ENCODE results near the gene TAS2R40.

Gene TAS2R40

GRCh38 chr7:143240291-143241168 is 18.7 kb downstream of the TAS2R40 start:
- Histone ChIP-seq H3K27me3 (ENCODE audit: control insufficient read depth, insufficient read depth, low read length) (peaks cover 16% of the 10 kb centered on the region), H3K9me3 (ENCODE audit: control insufficient read depth, insufficient read depth, low read length) (no peaks in the 10 kb centered on the region), H3K36me3 (ENCODE audit: control insufficient read depth, insufficient read depth, low read length) (no peaks in the 10 kb centered on the region), H3K4me1 (ENCODE audit: control insufficient read depth, insufficient read depth, low read length) (peaks cover 2% of the 10 kb centered on the region), H3K9ac (ENCODE audit: low read depth, low read length) (no peak overlapping the region), H3K4me3 (ENCODE audit: low read depth, low read length) (no peak overlapping the region)

GRCh38 chr7:143242306-143242705 is 20.5 kb downstream of the TAS2R40 start:
- Histone ChIP-seq H3K4me1 (ENCODE audit: control insufficient read depth, insufficient read depth, low read length) (peaks cover 2% of the 10 kb centered on the region), H3K9me3 (ENCODE audit: control insufficient read depth, insufficient read depth, low read length) (no peaks in the 10 kb centered on the region), H3K36me3 (ENCODE audit: control insufficient read depth, insufficient read depth, low read length) (no peaks in the 10 kb centered on the region), H3K4me3 (ENCODE audit: low read depth, low read length) (no peak overlapping the region), H3K9ac (ENCODE audit: low read depth, low read length) (no peak overlapping the region), H3K27me3 (ENCODE audit: control insufficient read depth, insufficient read depth, low read length) (peaks cover 18% of the 10 kb centered on the region)

- Histone ChIP-seq H3K4me3 (ENCODE audit: low read depth, low read length) (no peak overlapping the region), H3K36me3 (ENCODE audit: control insufficient read depth, insufficient read depth, low read length) (no peaks in the 10 kb centered on the region), H3K9me3 (ENCODE audit: control insufficient read depth, insufficient read depth, low read length) (no peaks in the 10 kb centered on the region), H3K9ac (ENCODE audit: low read depth, low read length) (no peak overlapping the region), H3K4me1 (ENCODE audit: control insufficient read depth, insufficient read depth, low read length) (peaks cover 2% of the 10 kb centered on the region), H3K27me3 (ENCODE audit: control insufficient read depth, insufficient read depth, low read length) (peaks cover 18% of the 10 kb centered on the region)
Measured at GRCh38 chr7:143243111-143243510, 21.3 kb downstream of the TAS2R40 start.

- Histone ChIP-seq H3K9me3 (ENCODE audit: control insufficient read depth, insufficient read depth, low read length) (no peaks in the 10 kb centered on the region), H3K27me3 (ENCODE audit: control insufficient read depth, insufficient read depth, low read length) (peaks cover 18% of the 10 kb centered on the region), H3K9ac (ENCODE audit: low read depth, low read length) (no peak overlapping the region), H3K4me3 (ENCODE audit: low read depth, low read length) (no peak overlapping the region), H3K4me1 (ENCODE audit: control insufficient read depth, insufficient read depth, low read length) (peaks cover 2% of the 10 kb centered on the region), H3K36me3 (ENCODE audit: control insufficient read depth, insufficient read depth, low read length) (no peaks in the 10 kb centered on the region)
Measured at GRCh38 chr7:143243614-143244013, 21.8 kb downstream of the TAS2R40 start.

GRCh38 chr7:143244321-143244720 is 22.5 kb downstream of the TAS2R40 start:
- H3K4me3 ChIP-seq (ENCODE audit: low read depth, low read length): no peak overlapping the region
- peaks cover 18% of the 10 kb centered on the region for H3K27me3 ChIP-seq (ENCODE audit: control insufficient read depth, insufficient read depth, low read length)
- H3K9ac ChIP-seq (ENCODE audit: low read depth, low read length): no peak overlapping the region
- peaks cover 2% of the 10 kb centered on the region for H3K4me1 ChIP-seq (ENCODE audit: control insufficient read depth, insufficient read depth, low read length)
- H3K9me3 ChIP-seq (ENCODE audit: control insufficient read depth, insufficient read depth, low read length): no peaks in the 10 kb centered on the region
- H3K36me3 ChIP-seq (ENCODE audit: control insufficient read depth, insufficient read depth, low read length): no peaks in the 10 kb centered on the region

- no peaks in the 10 kb centered on the region for H3K9me3 ChIP-seq (ENCODE audit: control insufficient read depth, insufficient read depth, low read length)
- peaks cover 2% of the 10 kb centered on the region for H3K4me1 ChIP-seq (ENCODE audit: control insufficient read depth, insufficient read depth, low read length)
- no peak overlapping the region for H3K9ac ChIP-seq (ENCODE audit: low read depth, low read length)
- H3K36me3 ChIP-seq (ENCODE audit: control insufficient read depth, insufficient read depth, low read length): no peaks in the 10 kb centered on the region
- H3K4me3 ChIP-seq (ENCODE audit: low read depth, low read length): no peak overlapping the region
- peaks cover 18% of the 10 kb centered on the region for H3K27me3 ChIP-seq (ENCODE audit: control insufficient read depth, insufficient read depth, low read length)
Measured at GRCh38 chr7:143245123-143245522, 23.3 kb downstream of the TAS2R40 start.

- Histone ChIP-seq H3K27me3 (ENCODE audit: control insufficient read depth, insufficient read depth, low read length) (peaks cover 3% of the 10 kb centered on the region), H3K36me3 (ENCODE audit: control insufficient read depth, insufficient read depth, low read length) (no peaks in the 10 kb centered on the region), H3K4me3 (ENCODE audit: low read depth, low read length) (no peak overlapping the region), H3K4me1 (ENCODE audit: control insufficient read depth, insufficient read depth, low read length) (no peaks in the 10 kb centered on the region), H3K9ac (ENCODE audit: low read depth, low read length) (no peak overlapping the region), H3K9me3 (ENCODE audit: control insufficient read depth, insufficient read depth, low read length) (no peaks in the 10 kb centered on the region)
Measured at GRCh38 chr7:143247372-143247771, 25.5 kb downstream of the TAS2R40 start.

- H3K9ac ChIP-seq (ENCODE audit: low read depth, low read length): no peak overlapping the region
- no peak overlapping the region for H3K4me3 ChIP-seq (ENCODE audit: low read depth, low read length)
- no peaks in the 10 kb centered on the region for H3K4me1 ChIP-seq (ENCODE audit: control insufficient read depth, insufficient read depth, low read length)
- H3K9me3 ChIP-seq (ENCODE audit: control insufficient read depth, insufficient read depth, low read length): no peaks in the 10 kb centered on the region
- H3K36me3 ChIP-seq (ENCODE audit: control insufficient read depth, insufficient read depth, low read length): no peaks in the 10 kb centered on the region
- peaks cover 3% of the 10 kb centered on the region for H3K27me3 ChIP-seq (ENCODE audit: control insufficient read depth, insufficient read depth, low read length)
Measured at GRCh38 chr7:143248761-143249354, 27.0 kb downstream of the TAS2R40 start.

- Histone ChIP-seq H3K4me3 (ENCODE audit: low read depth, low read length) (no peak overlapping the region), H3K27me3 (ENCODE audit: control insufficient read depth, insufficient read depth, low read length) (peaks cover 3% of the 10 kb centered on the region), H3K9me3 (ENCODE audit: control insufficient read depth, insufficient read depth, low read length) (no peaks in the 10 kb centered on the region), H3K4me1 (ENCODE audit: control insufficient read depth, insufficient read depth, low read length) (no peaks in the 10 kb centered on the region), H3K9ac (ENCODE audit: low read depth, low read length) (no peak overlapping the region), H3K36me3 (ENCODE audit: control insufficient read depth, insufficient read depth, low read length) (no peaks in the 10 kb centered on the region)
Measured at GRCh38 chr7:143250199-143250598, 28.4 kb downstream of the TAS2R40 start.

GRCh38 chr7:143250822-143251221 is 29.0 kb downstream of the TAS2R40 start:
- Histone ChIP-seq H3K9me3 (ENCODE audit: control insufficient read depth, insufficient read depth, low read length) (no peaks in the 10 kb centered on the region), H3K36me3 (ENCODE audit: control insufficient read depth, insufficient read depth, low read length) (no peaks in the 10 kb centered on the region), H3K9ac (ENCODE audit: low read depth, low read length) (no peak overlapping the region), H3K4me1 (ENCODE audit: control insufficient read depth, insufficient read depth, low read length) (no peaks in the 10 kb centered on the region), H3K27me3 (ENCODE audit: control insufficient read depth, insufficient read depth, low read length) (peaks cover 3% of the 10 kb centered on the region), H3K4me3 (ENCODE audit: low read depth, low read length) (no peak overlapping the region)

- Histone ChIP-seq H3K9ac (ENCODE audit: low read depth, low read length) (no peak overlapping the region), H3K4me3 (ENCODE audit: low read depth, low read length) (no peak overlapping the region), H3K27me3 (ENCODE audit: control insufficient read depth, insufficient read depth, low read length) (no peaks in the 10 kb centered on the region), H3K36me3 (ENCODE audit: control insufficient read depth, insufficient read depth, low read length) (no peaks in the 10 kb centered on the region), H3K4me1 (ENCODE audit: control insufficient read depth, insufficient read depth, low read length) (no peaks in the 10 kb centered on the region), H3K9me3 (ENCODE audit: control insufficient read depth, insufficient read depth, low read length) (no peaks in the 10 kb centered on the region)
Measured at GRCh38 chr7:143252006-143252405, 30.2 kb downstream of the TAS2R40 start.

GRCh38 chr7:143255564-143255963 is 33.7 kb downstream of the TAS2R40 start:
- no peaks in the 10 kb centered on the region for H3K4me1 ChIP-seq (ENCODE audit: control insufficient read depth, insufficient read depth, low read length)
- H3K36me3 ChIP-seq (ENCODE audit: control insufficient read depth, insufficient read depth, low read length): no peaks in the 10 kb centered on the region
- no peaks in the 10 kb centered on the region for H3K9me3 ChIP-seq (ENCODE audit: control insufficient read depth, insufficient read depth, low read length)
- no peaks in the 10 kb centered on the region for H3K27me3 ChIP-seq (ENCODE audit: control insufficient read depth, insufficient read depth, low read length)
- no peak overlapping the region for H3K4me3 ChIP-seq (ENCODE audit: low read depth, low read length)
- H3K9ac ChIP-seq (ENCODE audit: low read depth, low read length): no peak overlapping the region

Data from iPS-15b (cell line).